Esophagus mucosa (tissue), 1 donor: ENCODE results near the gene CEP120. TPM values are rescaled to one million over a fixed set of nuclear protein-coding genes. Genes with fewer than 3 reads are reported as not detected.

Source experiments
- ATAC-seq: fragments of 200-7000 bp; cut with Tn5 transposase; one replicate; pipeline ENCODE4 v1.9.1; 2020
- total RNA-seq: library from RNA; stranded (reverse); gene quantifications from one replicate; pipeline ENCODE4 v1.2.4, GENCODE V29; 2023
- donor health status: DM: yes; HTN: yes; CAD: no.

The CEP120 gene
- total RNA-seq, 1 donor from 2014 or later, result 9.5 TPM

DNA sequence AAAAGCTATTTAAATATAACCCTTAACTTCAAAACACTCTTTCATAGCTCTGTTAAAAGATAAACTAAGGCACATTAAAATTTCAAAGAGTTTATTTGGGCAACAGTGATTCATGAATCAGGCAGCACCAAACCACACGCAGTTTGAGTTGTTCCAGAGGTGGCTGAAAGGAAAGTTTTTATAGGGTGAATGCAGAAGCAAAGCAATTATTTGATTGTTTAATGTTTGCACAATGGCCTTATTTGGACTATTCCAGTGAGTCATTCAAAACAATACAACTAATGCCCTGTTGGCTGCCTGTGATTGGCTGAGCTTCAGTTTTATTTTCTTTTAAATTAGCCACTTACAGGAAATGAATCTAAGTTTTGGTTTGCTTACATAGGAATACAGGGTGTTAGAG, 125.3 kb downstream of the CEP120 start:
- ATAC-seq, result peak; percentile 69

DNA sequence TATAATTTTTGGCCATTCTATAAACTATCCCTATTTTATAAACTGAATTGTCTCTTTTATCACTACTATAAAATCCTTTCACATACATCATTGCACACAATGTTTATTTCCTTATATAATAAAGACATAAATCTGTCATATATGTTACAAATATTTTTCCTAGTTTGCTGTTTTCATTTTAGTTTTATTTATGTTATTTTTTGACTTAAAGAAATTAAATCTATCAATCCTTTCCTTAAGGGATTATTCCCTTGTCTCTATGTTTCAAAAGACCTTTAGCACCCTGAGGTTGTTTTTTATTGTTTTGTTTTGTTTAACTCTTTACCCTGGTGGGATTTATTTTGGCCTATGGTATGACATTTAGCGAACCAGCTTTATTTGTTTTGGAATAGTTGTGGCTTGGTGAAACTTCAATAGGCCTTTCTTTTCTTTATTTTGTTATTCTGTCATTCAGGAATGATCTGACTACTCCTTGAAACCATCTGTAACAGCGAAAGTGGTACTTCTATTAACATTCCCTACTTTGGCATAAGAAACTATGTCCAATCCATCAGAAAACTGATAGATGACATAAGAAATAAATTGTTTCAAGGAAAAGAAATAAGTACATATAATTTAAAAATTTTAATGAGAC, 125.9 kb downstream of the CEP120 start:
- ATAC-seq, result no peak

Other genes starting within 250 kb of the CEP120 start
- gene CSNK1G3, start 88.8 kb upstream of the CEP120 start, total RNA-seq, result 28.4 TPM